ENCODE measurements around the gene CAMKV.

- no peak for TF ChIP-seq GATA3 (IDR thresholded peaks at IDR 0.05; ENCODE audit: low read depth, low read length)
- TF ChIP-seq GATA2 (IDR thresholded peaks at IDR 0.05; ENCODE audit: low read depth, low read length) = no peak
These were observed 17.2 kb upstream of the CAMKV start for GRCh38 chr3:49886922-49887265.
